Activated CD8-positive, alpha-beta T cell treated with anti-CD3 and anti-CD28 coated beads for 36 hours (primary cell): ENCODE measurements around the gene CTTNBP2. TPM values are rescaled to one million over a fixed set of nuclear protein-coding genes. Genes with fewer than 3 reads are reported as not detected.

Source experiments
- ATAC-seq: fragments of 200-7000 bp; cut with Tn5 transposase; one replicate; pipeline ENCODE4 v1.10.0; 2021; ENCODE audit warnings: mild to moderate bottlenecking, moderate library complexity
- CTCF ChIA-PET: fragments of 350-600 bp; sonication (Branson Sonifier 250); formaldehyde crosslinking; loops from one replicate; lab custom pipeline; 2021; ENCODE audit warnings: antibody characterized with exemption; lab: Charles Lee
- POLR2A ChIA-PET: fragments of 350-600 bp; sonication (Branson Sonifier 250); formaldehyde crosslinking; loops from one replicate; lab custom pipeline; 2021; ENCODE audit warnings: antibody characterized with exemption; lab: Charles Lee
- DNase-seq: peaks from one replicate; pipeline ENCODE4 v3.0.0-alpha.2; 2020
- H3K27ac Mint-ChIP-seq: one replicate; pipeline ENCODE4 v1.8.0; 2021; ENCODE audit warnings: mild to moderate bottlenecking, mixed read lengths
- H3K27me3 Mint-ChIP-seq: one replicate; pipeline ENCODE4 v1.8.0; 2021; ENCODE audit warnings: mixed read lengths
- H3K36me3 Mint-ChIP-seq: one replicate; pipeline ENCODE4 v1.8.0; 2021; ENCODE audit warnings: low read depth, mixed read lengths
- H3K4me1 Mint-ChIP-seq: one replicate; pipeline ENCODE4 v1.8.0; 2021; ENCODE audit warnings: low read depth, mixed read lengths
- H3K4me3 Mint-ChIP-seq: one replicate; pipeline ENCODE4 v1.8.0; 2021; ENCODE audit warnings: mild to moderate bottlenecking, moderate library complexity, mixed read lengths
- H3K9me3 Mint-ChIP-seq: one replicate; pipeline ENCODE4 v1.8.0; 2021; ENCODE audit warnings: mixed read lengths
- intact Hi-C: fragments of 100-400 bp; cut with micrococcal nuclease; formaldehyde crosslinking; loops from one replicate; pipeline ENCODE4 v1.10.0; 2022
- total RNA-seq, 2 experiments: library from RNA; stranded (reverse); gene quantifications; one replicate each; pipeline ENCODE4 v1.2.3, GENCODE V29; 2021
- TF ChIP-seq, protein P1 (sequence below): fragments of 200-600 bp; IDR thresholded peaks from one replicate; pipeline ENCODE4 v1.8.0; 2022; ENCODE audit warnings: antibody characterized with exemption, mild to moderate bottlenecking

Gene CTTNBP2
- total RNA-seq, 2 experiments from 2014 or later: not detected

DNA sequence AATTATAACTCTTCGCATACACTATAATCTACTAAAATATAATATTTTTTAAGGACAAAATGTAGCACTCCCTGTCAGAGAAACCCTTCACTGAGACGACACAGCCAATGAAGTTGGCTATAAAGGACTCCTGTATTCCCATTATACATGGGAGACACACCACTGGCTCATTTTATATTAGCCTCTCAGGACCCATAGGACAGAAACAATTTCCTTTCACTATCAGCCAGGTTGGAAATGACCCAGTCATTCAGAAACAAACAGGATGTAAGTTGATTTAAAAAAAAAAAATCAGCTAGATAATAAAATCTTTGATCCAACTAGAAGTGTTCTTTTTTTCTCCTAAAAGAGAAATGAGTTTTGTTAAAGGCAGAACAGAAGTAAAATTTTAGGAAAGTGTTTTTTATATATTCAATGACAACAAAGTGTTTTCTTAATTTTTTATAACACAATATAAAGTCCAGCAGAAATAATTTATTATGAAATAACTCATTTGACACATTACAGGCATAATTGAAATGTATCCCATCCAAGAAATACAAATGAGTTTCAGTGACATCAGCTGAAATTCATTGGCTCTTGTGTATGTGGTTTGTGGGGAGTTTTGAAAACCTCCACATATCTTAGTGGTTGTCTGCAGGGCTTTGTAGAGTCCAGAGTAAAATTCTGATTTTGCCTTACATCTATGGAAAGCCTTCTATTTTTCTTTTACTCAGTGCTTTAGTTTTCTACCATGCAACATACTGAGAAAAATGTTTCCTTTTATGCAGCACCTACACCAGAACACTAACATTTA, 64.1 kb downstream of the CTTNBP2 start:
- Mint-ChIP-seq H3K4me3 (no peak overlapping the region), H3K36me3 (no peaks in the 10 kb centered on the region), H3K27ac (no peak overlapping the region), H3K9me3 (no peaks in the 10 kb centered on the region), H3K27me3 (peaks cover 1% of the 10 kb centered on the region), H3K4me1 (no peaks in the 10 kb centered on the region)
- CTCF ChIA-PET: no interaction called here
- POLR2A ChIA-PET: no interaction called here
- DNase-seq: no peak
- no peak for ATAC-seq
- intact Hi-C loops: no loop called here
- TF ChIP-seq, protein P1, sequence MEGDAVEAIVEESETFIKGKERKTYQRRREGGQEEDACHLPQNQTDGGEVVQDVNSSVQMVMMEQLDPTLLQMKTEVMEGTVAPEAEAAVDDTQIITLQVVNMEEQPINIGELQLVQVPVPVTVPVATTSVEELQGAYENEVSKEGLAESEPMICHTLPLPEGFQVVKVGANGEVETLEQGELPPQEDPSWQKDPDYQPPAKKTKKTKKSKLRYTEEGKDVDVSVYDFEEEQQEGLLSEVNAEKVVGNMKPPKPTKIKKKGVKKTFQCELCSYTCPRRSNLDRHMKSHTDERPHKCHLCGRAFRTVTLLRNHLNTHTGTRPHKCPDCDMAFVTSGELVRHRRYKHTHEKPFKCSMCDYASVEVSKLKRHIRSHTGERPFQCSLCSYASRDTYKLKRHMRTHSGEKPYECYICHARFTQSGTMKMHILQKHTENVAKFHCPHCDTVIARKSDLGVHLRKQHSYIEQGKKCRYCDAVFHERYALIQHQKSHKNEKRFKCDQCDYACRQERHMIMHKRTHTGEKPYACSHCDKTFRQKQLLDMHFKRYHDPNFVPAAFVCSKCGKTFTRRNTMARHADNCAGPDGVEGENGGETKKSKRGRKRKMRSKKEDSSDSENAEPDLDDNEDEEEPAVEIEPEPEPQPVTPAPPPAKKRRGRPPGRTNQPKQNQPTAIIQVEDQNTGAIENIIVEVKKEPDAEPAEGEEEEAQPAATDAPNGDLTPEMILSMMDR: no peak

DNA sequence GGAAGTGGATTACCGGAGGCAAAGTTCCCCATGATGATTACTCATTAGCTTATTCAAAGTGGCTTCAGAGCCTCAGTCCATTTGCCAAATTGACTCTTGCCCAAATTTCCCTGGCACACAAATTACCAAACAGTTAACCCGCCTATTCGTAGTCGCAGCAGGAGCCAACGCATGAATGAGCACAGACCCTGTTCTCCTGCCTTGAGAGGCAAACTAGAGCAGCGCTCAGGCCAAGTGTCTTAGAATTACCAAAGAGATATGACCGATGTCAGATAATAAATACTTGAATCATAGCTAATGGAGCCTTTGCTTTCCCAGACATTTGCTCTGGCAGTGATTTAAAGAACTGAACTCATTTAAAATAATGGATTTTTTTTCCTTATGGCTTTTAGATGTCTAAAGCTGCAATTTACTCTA, 64.9 kb downstream of the CTTNBP2 start:
- Mint-ChIP-seq H3K4me3 (no peak overlapping the region), H3K36me3 (no peaks in the 10 kb centered on the region), H3K27ac (no peak overlapping the region), H3K27me3 (peaks cover 1% of the 10 kb centered on the region), H3K4me1 (no peaks in the 10 kb centered on the region), H3K9me3 (no peaks in the 10 kb centered on the region)
- intact Hi-C loops: no loop called here
- no peak for DNase-seq
- TF ChIP-seq, protein P1: no peak
- ATAC-seq: no peak
- ChIA-PET POLR2A (no interaction called here), CTCF (no interaction called here)

DNA sequence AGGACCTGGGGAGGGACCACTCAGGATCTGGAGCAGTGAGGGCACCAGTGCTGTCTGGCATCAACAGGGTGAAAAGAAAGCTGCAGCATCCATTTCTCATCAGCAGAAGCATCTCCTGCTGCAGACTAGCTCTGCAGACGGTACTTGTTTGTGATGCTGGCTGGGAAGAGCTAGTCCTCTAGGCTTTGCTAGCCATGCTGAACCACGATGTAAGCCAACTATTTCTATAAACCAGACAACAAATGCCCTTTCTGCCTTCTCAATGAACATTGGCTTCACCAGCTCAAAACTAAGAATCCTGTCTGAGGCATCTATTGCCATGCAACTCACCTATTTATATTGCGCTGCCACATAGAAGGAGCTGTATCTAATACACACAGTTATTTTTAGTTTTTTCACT, 65.6 kb downstream of the CTTNBP2 start:
- DNase-seq (no peak), ATAC-seq (no peak)
- no peak overlapping the region for H3K4me3 Mint-ChIP-seq
- H3K9me3 Mint-ChIP-seq: no peaks in the 10 kb centered on the region
- intact Hi-C loops: no loop called here
- POLR2A ChIA-PET: no interaction called here
- TF ChIP-seq, protein P1: no peak
- H3K27ac Mint-ChIP-seq: no peak overlapping the region
- CTCF ChIA-PET: no interaction called here
- H3K4me1 Mint-ChIP-seq: no peaks in the 10 kb centered on the region
- H3K36me3 Mint-ChIP-seq: no peaks in the 10 kb centered on the region
- peaks cover 1% of the 10 kb centered on the region for H3K27me3 Mint-ChIP-seq

DNA sequence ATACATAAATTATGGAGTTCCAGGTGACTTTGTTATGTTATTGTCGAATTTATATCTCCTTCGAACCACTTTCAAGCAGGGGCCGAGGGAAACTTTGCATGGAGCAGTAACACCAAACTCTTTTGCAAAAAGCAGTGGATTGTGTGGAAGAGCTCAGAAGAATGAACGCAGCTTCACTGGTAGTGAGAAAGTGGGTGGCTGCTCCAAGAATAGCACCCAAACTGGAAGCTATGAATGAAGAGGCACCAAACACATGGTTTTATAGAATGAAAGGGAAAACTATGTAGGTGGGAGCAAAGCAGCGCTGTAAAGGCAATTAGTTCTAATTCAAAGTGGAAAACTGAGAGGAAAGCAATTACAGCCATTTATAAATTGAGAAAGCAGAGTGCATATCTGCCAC, 67.2 kb downstream of the CTTNBP2 start:
- ChIA-PET CTCF (no interaction called here), POLR2A (no interaction called here)
- intact Hi-C loops: no loop called here
- TF ChIP-seq, protein P1: no peak
- ATAC-seq (no peak), DNase-seq (no peak)
- Mint-ChIP-seq H3K27me3 (peaks cover 1% of the 10 kb centered on the region), H3K9me3 (no peaks in the 10 kb centered on the region), H3K4me3 (no peak overlapping the region), H3K27ac (no peak overlapping the region), H3K4me1 (no peaks in the 10 kb centered on the region), H3K36me3 (no peaks in the 10 kb centered on the region)

DNA sequence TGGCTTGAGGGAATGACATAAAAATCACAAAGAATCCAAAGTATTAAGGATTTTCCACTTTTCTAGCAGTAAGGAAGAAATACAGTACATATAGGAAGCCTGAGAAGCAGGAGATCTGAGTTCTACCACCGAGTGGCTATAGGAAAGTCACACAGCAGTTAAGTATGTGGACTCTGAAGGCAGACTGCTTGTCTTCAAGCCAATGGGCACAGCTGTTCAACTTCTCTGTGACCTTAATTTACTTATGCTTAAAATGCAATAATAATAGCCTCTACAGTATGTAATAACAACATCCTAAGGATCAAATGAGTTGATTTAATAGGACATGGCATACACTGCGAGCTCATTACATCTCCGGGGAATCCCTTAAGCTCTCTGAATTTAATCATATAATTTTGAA, 68.0 kb downstream of the CTTNBP2 start:
- TF ChIP-seq, protein P1: no peak
- DNase-seq (no peak), ATAC-seq (no peak)

More for the DNA sequence above, 68.0 kb downstream of the CTTNBP2 start:
- POLR2A ChIA-PET: no interaction called here
- intact Hi-C loops: no loop called here
- no peaks in the 10 kb centered on the region for H3K9me3 Mint-ChIP-seq
- H3K4me1 Mint-ChIP-seq: no peaks in the 10 kb centered on the region
- H3K4me3 Mint-ChIP-seq: no peak overlapping the region
- peaks cover 3% of the 10 kb centered on the region for H3K27me3 Mint-ChIP-seq
- H3K36me3 Mint-ChIP-seq: no peaks in the 10 kb centered on the region
- CTCF ChIA-PET: no interaction called here
- H3K27ac Mint-ChIP-seq: no peak overlapping the region
